Ascending aorta (tissue), 2 donors: ENCODE results near the gene SESN2. TPM values are rescaled to one million over a fixed set of nuclear protein-coding genes. Genes with fewer than 3 reads are reported as not detected.
A peak's percentile ranks its signal among the peaks of the same experiment; 100 is the strongest.

Experiments
- DNase-seq, 2 donors: peaks; one replicate each; pipeline ENCODE4 v3.0.0-alpha.2; 2019; ENCODE audit warnings: low spot score in 2 of 2
- H3K27ac ChIP-seq, 2 donors: fragments of 200-600 bp; sonication (generic); one replicate each; pipeline ENCODE4 v1.5.1; 2016 to 2017; ENCODE audit warnings: mild to moderate bottlenecking in 1 of 2
- H3K27me3 ChIP-seq: fragments of 200-600 bp; sonication (generic); one replicate; pipeline ENCODE4 v1.5.1; 2017
- H3K36me3 ChIP-seq, 2 donors: fragments of 200-600 bp; sonication (generic); one replicate each; pipeline ENCODE4 v1.5.1; 2016
- H3K4me1 ChIP-seq, 2 donors: fragments of 200-600 bp; sonication (generic); one replicate each; pipeline ENCODE4 v1.5.1; 2016 to 2017; ENCODE audit warnings: mild to moderate bottlenecking in 1 of 2
- H3K4me3 ChIP-seq, 2 donors: fragments of 200-600 bp; sonication (generic); one replicate each; pipeline ENCODE4 v1.5.1; 2016 to 2017; ENCODE audit warnings: mild to moderate bottlenecking in 1 of 2
- H3K9me3 ChIP-seq, 2 donors: fragments of 200-600 bp; sonication (generic); one replicate each; pipeline ENCODE4 v1.5.1; 2016
- intact Hi-C: fragments of 100-400 bp; cut with DNase I; formaldehyde crosslinking; loops from one replicate; pipeline ENCODE4 v1.15.1; 2023
- total RNA-seq: library from RNA; depleted of rRNA; stranded (reverse); fragments of >200 nt; gene quantifications from one replicate; pipeline ENCODE4 v1.1.0, GENCODE V29; 2016
- TF ChIP-seq, protein P1 (sequence below), 3 experiments: fragments of 200-600 bp in 2 of 3; fragments of 450-650 bp in 1 of 3; sonication (generic) in 2 of 3; IDR thresholded peaks; one replicate each; pipeline ENCODE4 v1.5.1; 2016 to 2019; ENCODE audit warnings: antibody characterized with exemption in 3 of 3, mild to moderate bottlenecking in 1 of 3, moderate library complexity in 1 of 3

SESN2 gene
- total RNA-seq, 1 donor from 2014 or later, result 7.6 TPM

DNA sequence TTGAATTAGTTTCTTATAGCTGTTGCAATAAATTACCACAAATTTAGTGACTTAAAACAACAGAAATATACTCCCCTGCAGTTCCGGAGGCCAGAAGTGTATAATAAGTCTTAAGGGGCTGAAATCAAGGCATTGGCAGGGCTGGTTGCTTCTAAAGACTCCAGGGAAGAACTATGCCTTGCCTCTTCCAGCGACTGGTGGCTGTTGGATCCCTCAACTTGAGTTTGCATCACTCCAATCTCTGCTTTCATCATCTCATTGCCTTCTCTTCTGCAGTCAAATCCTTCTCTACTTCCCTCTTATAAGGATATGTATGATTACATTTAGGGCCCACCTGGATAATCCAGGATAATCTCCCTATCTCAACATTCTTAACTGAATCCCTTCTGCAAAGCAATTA, 50.4 kb downstream of the SESN2 start:
- Histone ChIP-seq H3K27me3 (no peaks in the 10 kb centered on the region), H3K36me3 (no peaks in the 10 kb centered on the region), H3K4me3 (no peak overlapping the region), H3K9me3 (no peaks in the 10 kb centered on the region), H3K4me1 (no peaks in the 10 kb centered on the region), H3K27ac (no peak overlapping the region)
- DNase-seq, result no peak
- TF ChIP-seq, protein P1, sequence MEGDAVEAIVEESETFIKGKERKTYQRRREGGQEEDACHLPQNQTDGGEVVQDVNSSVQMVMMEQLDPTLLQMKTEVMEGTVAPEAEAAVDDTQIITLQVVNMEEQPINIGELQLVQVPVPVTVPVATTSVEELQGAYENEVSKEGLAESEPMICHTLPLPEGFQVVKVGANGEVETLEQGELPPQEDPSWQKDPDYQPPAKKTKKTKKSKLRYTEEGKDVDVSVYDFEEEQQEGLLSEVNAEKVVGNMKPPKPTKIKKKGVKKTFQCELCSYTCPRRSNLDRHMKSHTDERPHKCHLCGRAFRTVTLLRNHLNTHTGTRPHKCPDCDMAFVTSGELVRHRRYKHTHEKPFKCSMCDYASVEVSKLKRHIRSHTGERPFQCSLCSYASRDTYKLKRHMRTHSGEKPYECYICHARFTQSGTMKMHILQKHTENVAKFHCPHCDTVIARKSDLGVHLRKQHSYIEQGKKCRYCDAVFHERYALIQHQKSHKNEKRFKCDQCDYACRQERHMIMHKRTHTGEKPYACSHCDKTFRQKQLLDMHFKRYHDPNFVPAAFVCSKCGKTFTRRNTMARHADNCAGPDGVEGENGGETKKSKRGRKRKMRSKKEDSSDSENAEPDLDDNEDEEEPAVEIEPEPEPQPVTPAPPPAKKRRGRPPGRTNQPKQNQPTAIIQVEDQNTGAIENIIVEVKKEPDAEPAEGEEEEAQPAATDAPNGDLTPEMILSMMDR (IDR thresholded peaks at IDR 0.05), result no peak
- intact Hi-C loops, result no loop called here

DNA sequence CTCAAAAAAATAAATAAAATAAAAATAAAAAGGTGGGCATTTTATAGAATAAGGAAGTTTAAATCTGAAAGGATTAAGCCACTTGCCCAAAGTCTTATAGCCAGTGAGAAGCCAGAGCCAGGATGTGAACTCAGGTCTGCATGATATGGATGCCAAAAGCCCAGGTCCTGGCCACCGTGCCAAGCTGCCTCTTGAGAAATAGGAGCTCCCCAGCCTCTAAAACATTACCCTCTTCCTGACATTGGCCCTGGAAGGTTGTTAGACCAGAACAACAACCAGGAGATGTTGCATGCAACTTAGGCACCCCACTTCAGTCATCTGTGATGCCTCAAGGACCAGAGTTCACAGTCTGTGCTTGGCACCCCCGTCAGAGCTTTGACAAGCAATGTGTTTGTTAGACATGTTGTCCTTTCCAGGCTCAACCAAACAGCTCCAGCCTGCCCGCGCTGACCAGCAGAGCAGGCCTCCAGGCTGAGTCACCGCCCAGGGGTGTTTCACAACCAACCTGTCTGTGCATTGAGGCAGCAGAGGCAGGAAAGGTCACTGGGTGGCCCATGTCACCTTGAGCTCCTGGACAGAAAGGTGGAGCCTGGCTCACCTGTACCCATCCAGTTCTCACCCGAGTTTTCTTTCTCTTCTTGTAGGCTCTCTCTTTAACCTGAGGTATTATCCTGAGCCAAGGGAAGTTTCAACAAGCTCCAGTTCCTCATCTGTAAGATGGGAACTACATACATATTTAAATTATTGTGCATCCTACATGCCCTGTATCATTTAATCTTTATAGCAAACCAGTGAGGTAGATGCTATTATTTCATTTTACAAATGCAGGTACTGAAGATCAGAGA, 54.6 kb downstream of the SESN2 start:
- DNase-seq, result peak; percentile 20 to 69

DNA sequence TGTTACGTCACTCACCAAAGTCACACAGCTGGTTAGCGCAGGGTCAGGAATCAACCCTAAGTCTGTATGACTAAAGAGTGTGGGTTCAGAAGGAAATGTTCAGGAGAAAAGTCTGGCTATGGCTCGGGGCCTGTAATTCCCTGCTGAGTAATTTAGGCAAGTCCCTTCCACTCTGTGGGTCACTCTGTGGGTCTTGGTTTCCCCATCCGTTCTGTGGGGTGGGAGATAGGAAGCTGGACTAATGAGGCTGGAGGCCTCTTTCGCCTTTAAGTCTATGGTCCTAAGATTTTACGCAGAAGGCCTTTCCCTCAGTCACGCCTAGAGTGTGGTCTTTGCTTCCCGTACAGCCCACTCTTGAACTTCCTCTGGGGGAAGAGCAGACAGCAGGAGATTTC, 55.2 kb downstream of the SESN2 start:
- TF ChIP-seq, protein P1 (IDR thresholded peaks at IDR 0.05), result no peak
- Histone ChIP-seq H3K36me3 (no peaks in the 10 kb centered on the region), H3K9me3 (no peaks in the 10 kb centered on the region), H3K27ac (no peak overlapping the region), H3K27me3 (no peaks in the 10 kb centered on the region), H3K4me1 (no peaks in the 10 kb centered on the region), H3K4me3 (no peak overlapping the region)
- DNase-seq, result no peak
- intact Hi-C loops, result no loop called here

More for the DNA sequence above, 54.6 kb downstream of the SESN2 start:
- Histone ChIP-seq H3K9me3 (no peaks in the 10 kb centered on the region), H3K27ac (no peak overlapping the region), H3K27me3 (no peaks in the 10 kb centered on the region), H3K4me3 (no peak overlapping the region), H3K4me1 (no peaks in the 10 kb centered on the region), H3K36me3 (no peaks in the 10 kb centered on the region)
- intact Hi-C loops, result no loop called here
- TF ChIP-seq, protein P1 (IDR thresholded peaks at IDR 0.05), result no peak

DNA sequence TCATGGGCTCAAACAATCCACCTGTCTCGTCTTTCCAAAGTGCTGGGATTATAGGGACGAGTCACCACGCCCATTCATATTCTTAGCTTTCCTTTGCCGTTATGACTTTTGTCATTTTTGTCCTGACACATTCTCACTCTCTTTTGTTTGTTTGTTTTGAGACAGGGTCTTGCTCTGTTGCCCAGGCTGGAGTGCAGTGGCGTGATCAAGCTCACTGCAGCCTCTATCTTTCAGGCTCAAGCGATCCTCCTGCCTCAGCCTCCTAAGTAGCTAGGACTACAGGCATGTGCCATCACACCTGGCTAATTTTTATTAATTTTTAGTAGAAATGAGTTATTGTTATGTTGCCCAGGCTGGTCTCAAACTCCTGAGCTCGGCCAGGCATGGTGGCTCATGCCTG, 57.7 kb downstream of the SESN2 start:
- no peak for DNase-seq
- intact Hi-C loops, result no loop called here
- H3K9me3 ChIP-seq, result no peaks in the 10 kb centered on the region
- H3K4me1 ChIP-seq, result no peaks in the 10 kb centered on the region
- H3K36me3 ChIP-seq, result no peaks in the 10 kb centered on the region
- no peaks in the 10 kb centered on the region for H3K27me3 ChIP-seq
- H3K4me3 ChIP-seq, result no peak overlapping the region
- TF ChIP-seq, protein P1 (IDR thresholded peaks at IDR 0.05), result no peak
- no peak overlapping the region for H3K27ac ChIP-seq

DNA sequence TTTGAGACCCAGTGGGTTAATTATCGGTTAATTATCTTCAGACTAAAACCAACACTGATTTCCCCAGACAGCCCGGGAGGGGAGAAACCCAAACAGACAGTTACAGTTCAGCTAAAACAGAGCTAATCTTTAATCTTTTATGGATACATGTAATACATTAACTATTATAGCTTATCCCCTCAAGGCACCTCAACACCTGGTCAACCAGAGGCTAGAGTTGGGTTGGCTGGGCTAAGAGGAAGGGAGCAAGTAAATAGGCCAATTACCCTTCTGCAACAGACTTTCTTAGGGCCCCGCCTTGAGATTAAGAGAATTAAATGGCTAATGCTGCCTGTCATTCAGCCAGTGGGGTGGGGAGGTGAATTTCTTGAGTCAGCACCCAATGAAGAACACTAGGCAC, 62.9 kb downstream of the SESN2 start:
- Histone ChIP-seq H3K4me1 (no peaks in the 10 kb centered on the region), H3K27me3 (no peaks in the 10 kb centered on the region), H3K9me3 (no peaks in the 10 kb centered on the region), H3K36me3 (no peaks in the 10 kb centered on the region), H3K27ac (no peak overlapping the region), H3K4me3 (no peak overlapping the region)
- DNase-seq, result no peak
- intact Hi-C loops, result no loop called here
- TF ChIP-seq, protein P1 (IDR thresholded peaks at IDR 0.05), result no peak
